Adrenal gland (tissue), 19 donors: ENCODE measurements around the gene KRTAP2-2. TPM values are rescaled to one million over a fixed set of nuclear protein-coding genes. Genes with fewer than 3 reads are reported as not detected.
"Not testable (repeated sequence)": the region's sequence is repeated elsewhere in the genome, so short reads cannot be mapped to it uniquely, and the experiment has no call there.

Source experiments
- DNase-seq, 7 donors: peaks; one replicate each; pipeline ENCODE4 v3.0.0-alpha.2; 2019 to 2020
- H3K27ac ChIP-seq, 5 donors: fragments of 200-600 bp; sonication (generic) in 4 of 5; 1 replicate in 3 of 5; 2 replicates in 2 of 5; pipeline versions ENCODE4 v1.5.1 to v1.8.0; 2016 to 2020; ENCODE audit warnings: mild to moderate bottlenecking in 1 of 5
- H3K27me3 ChIP-seq: fragments of 200-600 bp; 2 replicates; pipeline ENCODE4 v1.8.0; 2021
- H3K36me3 ChIP-seq, 2 donors: fragments of 200-600 bp; replicated peaks in 1 of 2; 1 replicate in 1 of 2; 2 replicates in 1 of 2; pipeline versions ENCODE4 v1.5.1 to v1.8.0; 2018 to 2022
- H3K4me1 ChIP-seq, 2 donors: fragments of 200-600 bp; replicated peaks in 1 of 2; 1 replicate in 1 of 2; 2 replicates in 1 of 2; pipeline versions ENCODE4 v1.5.1 to v1.8.0; 2018 to 2021
- H3K4me3 ChIP-seq, 4 donors: fragments of 200-600 bp; sonication (generic) in 3 of 4; one replicate each; pipeline ENCODE4 v1.5.1; 2016 to 2018
- H3K9me3 ChIP-seq, 3 donors: fragments of 200-600 bp; sonication (generic) in 1 of 3; replicated peaks in 1 of 3; 1 replicate in 2 of 3; 2 replicates in 1 of 3; pipeline versions ENCODE4 v1.5.1 to v1.8.0; 2016 to 2021
- POLR2A ChIP-seq, 2 donors: fragments of 450-650 bp; IDR thresholded peaks; one replicate each; pipeline ENCODE4 v1.6.1; 2017; ENCODE audit warnings: antibody characterized with exemption in 2 of 2, mild to moderate bottlenecking in 2 of 2, moderate library complexity in 1 of 2
- WGBS, 4 donors: extraction: QIAGEN DNeasy Blood & Tissue Kit in 2 of 4; methylation state at CpG; one replicate each; pipeline versions ENCODE4 v1.1.5 to v1.1.7; 2013 to 2017; 5-methylcytosine and 5-hydroxymethylcytosine counted together
- intact Hi-C, 2 donors: fragments of 100-400 bp; cut with DNase I; formaldehyde crosslinking; loops; one replicate each; pipeline versions ENCODE4 v1.14.1 to v1.15.0; 2022 to 2023
- long read RNA-seq, 10 donors: library from polyadenylated mRNA in 3 of 10; unstranded in 2 of 10; stranded (forward) in 1 of 10; transcript quantifications; one replicate each; pipeline ENCODE4 v2.0.0 and lab custom pipeline, GENCODE V29; 2021 to 2026
- polyA plus RNA-seq, 3 donors: library from polyadenylated mRNA; stranded (reverse); fragments of 200-250 nt in 2 of 3; fragments of 350-450 nt in 1 of 3; fragmentation: Illumina TruSeq in 1 of 3; extraction: RNeasy Lipid Tissue Mini Kit (QIAGEN cat#74804) in 1 of 3; gene quantifications; one replicate each; pipeline ENCODE4 v1.2.3, GENCODE V29; 2013 to 2014
- total RNA-seq, 9 donors: library from RNA; depleted of rRNA in 4 of 9; stranded (reverse); fragments of >200 nt in 4 of 9; fragments of 120-200 nt in 1 of 9; fragmentation: NEBNext Ultra II Directional in 1 of 9; extraction: Animal tissue kit (Norgen Biotek cat#: 25700) in 1 of 9; gene quantifications; one replicate each; pipeline versions ENCODE4 v1.1.0 to v1.2.4, GENCODE V29; 2013 to 2023
- TF ChIP-seq, protein P1 (sequence below), 6 experiments: fragments of 450-650 bp in 4 of 6; fragments of 200-600 bp in 2 of 6; sonication (generic) in 1 of 6; IDR thresholded peaks; 1 replicate in 5 of 6; 2 replicates in 1 of 6; pipeline versions ENCODE4 v1.5.1 to v1.8.0; 2016 to 2021; ENCODE audit warnings: antibody characterized with exemption in 6 of 6, mild to moderate bottlenecking in 2 of 6, moderate library complexity in 1 of 6
- donor health status: healthy with polysubstance abuse.
- donor health status: Bipolar disorder and iron deficiency.
- donor health status: DM: yes; HTN: yes; CAD: no.
- donor health status: DM: no; HTN: no; CAD: no.
- donor health status: DM: no; HTN: no; CAD: no.
- donor health status: DM: yes; HTN: yes; CAD: no.

KRTAP2-2 gene, protein sequence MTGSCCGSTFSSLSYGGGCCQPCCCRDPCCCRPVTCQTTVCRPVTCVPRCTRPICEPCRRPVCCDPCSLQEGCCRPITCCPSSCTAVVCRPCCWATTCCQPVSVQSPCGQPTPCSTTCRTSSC
- total RNA-seq (not detected), polyA plus RNA-seq (not detected)
- long read RNA-seq, donor 1: 0 reads
- long read RNA-seq, donor 2: 0 reads
- long read RNA-seq, donor 3: 0 reads
- long read RNA-seq, donor 4: 0 reads
- long read RNA-seq, donor 5: 0 reads
- long read RNA-seq, donor 6: 0 reads
- long read RNA-seq, donor 7: 0 reads
- long read RNA-seq, donor 8: 0 reads
- long read RNA-seq, donor 9: 0 reads
- long read RNA-seq, donor 10: 0 reads

DNA sequence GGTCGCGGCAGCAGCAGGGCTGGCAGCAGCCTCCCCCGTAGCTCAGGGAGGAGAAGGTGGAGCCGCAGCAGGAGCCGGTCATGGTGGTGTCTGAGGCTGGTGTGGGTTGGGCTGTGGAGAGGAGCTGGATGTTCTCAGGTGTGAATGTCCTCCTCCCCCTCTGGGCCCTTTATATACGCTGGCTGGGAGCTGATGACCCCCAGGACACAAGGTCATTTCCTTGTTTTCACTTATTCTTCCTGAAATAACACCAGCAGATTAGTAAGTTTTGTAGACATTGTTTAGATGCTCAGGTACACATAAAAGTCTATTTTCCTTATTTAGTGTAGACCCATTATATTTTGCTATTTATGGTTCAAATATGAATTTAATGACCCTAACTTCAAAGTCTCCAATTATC, at the start of gene KRTAP2-2:
TSS of gene KRTAP2-2 (minus strand) at position 101 of the 400 bp plus-strand sequence. CDS start at position 82, 19 bp downstream.
- 33 to 58% (median 54%) methylated on average over 1 of the region's 6 CpGs for WGBS, 4 donors
- H3K4me1 ChIP-seq, H3K27ac ChIP-seq, H3K36me3 ChIP-seq, H3K9me3 ChIP-seq, intact Hi-C loops, DNase-seq, H3K4me3 ChIP-seq, H3K27me3 ChIP-seq: not testable (repeated sequence)

DNA sequence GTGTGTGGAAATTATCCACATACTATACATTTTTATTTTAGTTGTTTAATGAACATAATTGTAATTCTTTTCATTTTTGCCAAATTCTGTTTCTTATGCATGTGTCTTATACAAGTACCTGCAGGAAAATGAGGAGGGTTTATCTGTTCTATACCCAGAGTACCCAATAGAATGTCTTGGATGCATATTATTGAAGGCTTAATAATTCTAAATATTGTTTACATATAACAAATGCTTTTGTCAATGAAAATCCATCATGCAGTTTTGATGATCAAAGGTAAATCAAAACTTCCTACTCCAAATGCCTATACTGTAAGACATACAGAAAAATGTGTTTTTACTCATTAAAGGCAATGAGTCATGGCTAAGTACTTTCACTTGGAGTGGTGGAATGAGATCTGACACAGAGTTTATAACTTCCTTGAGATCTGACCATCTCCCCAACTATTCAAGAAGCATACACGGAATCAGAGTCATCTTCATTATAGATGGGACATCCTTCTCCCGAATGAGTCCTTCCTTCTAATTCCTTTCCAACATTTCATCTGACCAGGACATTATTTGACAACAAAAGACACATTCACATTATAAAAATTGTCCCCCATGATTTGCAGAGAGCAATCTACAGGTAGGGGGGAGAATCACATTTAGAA, 49.5 kb upstream of the KRTAP2-2 start:
- H3K4me1 ChIP-seq, H3K9me3 ChIP-seq, H3K27me3 ChIP-seq, H3K36me3 ChIP-seq, H3K4me3 ChIP-seq, DNase-seq, intact Hi-C loops, H3K27ac ChIP-seq: not testable (repeated sequence)
- WGBS, 4 donors: 63 to 71% (median 69%) methylated on average over 2 of the region's 2 CpGs

DNA sequence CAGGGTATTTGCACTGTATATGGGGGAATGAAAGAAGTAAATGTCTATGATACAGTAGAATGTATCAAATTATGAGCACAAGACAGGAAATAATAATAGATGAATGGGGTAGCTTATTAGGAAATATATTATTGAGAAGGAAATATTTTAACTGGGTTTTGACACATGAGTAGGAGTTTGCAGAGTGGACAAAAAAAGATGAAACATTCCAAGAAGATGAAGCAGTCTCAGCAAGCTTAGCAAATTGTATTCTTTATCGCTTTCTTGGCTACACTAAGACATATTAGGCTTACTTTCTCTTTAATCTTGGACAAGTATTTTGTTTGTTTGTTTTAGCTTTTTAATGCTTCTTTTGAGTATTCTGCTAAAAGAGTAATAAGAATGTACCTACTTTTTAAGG, 48.9 kb upstream of the KRTAP2-2 start:
- TF ChIP-seq, protein P1, sequence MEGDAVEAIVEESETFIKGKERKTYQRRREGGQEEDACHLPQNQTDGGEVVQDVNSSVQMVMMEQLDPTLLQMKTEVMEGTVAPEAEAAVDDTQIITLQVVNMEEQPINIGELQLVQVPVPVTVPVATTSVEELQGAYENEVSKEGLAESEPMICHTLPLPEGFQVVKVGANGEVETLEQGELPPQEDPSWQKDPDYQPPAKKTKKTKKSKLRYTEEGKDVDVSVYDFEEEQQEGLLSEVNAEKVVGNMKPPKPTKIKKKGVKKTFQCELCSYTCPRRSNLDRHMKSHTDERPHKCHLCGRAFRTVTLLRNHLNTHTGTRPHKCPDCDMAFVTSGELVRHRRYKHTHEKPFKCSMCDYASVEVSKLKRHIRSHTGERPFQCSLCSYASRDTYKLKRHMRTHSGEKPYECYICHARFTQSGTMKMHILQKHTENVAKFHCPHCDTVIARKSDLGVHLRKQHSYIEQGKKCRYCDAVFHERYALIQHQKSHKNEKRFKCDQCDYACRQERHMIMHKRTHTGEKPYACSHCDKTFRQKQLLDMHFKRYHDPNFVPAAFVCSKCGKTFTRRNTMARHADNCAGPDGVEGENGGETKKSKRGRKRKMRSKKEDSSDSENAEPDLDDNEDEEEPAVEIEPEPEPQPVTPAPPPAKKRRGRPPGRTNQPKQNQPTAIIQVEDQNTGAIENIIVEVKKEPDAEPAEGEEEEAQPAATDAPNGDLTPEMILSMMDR (IDR thresholded peaks at IDR 0.05): no peak
- no peak for TF ChIP-seq POLR2A (IDR thresholded peaks at IDR 0.05)
- no peak for DNase-seq
- no peaks in the 10 kb centered on the region for H3K4me1 ChIP-seq
- H3K36me3 ChIP-seq: no peaks in the 10 kb centered on the region
- no peaks in the 10 kb centered on the region for H3K9me3 ChIP-seq
- no peak overlapping the region for H3K27ac ChIP-seq
- H3K4me3 ChIP-seq: no peak overlapping the region
- WGBS, 4 donors: 82 to 94% (median 85%) methylated on average over 1 of the region's 1 CpG
- H3K27me3 ChIP-seq: no peaks in the 10 kb centered on the region
- intact Hi-C loops: no loop called here

DNA sequence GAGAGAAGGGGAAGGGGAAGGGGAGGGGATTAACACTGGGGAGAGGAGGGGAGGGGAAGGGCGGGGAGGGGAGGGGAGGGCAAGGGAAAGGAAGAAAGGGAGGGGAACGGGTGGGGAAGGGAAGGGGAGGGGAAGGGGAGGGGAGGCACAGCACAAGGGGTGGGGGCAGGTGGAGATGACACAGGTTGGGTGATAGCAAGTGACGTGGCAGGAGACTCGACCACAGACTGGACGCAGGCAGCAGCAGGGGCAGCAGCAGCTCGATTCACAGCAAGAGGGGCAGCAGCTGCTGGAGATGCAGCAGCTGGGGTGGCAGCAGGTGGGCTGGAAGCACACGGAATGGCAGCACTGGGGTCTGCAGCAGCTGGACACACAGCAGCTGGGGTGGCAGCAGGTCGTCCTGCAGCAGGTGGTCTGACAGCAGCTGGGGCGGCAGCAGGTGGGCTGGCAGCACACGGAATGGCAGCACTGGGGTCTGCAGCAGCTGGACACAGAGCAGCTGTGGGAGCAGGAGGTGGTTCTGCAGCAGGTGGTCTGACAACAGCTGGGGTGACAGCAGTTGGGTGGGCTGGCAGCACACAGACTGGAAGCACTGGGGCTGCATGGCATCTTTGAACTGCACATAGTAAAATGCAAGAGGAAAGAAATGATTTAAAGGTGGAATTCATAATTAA, 46.7 kb upstream of the KRTAP2-2 start, which contains the start of gene KRTAP4-16:
TSS of gene KRTAP4-16 (minus strand) at position 624 of the 674 bp plus-strand sequence. CDS start at position 624, 0 bp downstream.
- H3K36me3 ChIP-seq: no peaks in the 10 kb centered on the region
- H3K4me1 ChIP-seq: no peaks in the 10 kb centered on the region
- intact Hi-C loops: no loop called here
- no peak within 1 kb of the TSS for H3K4me3 ChIP-seq
- DNase-seq: no peak
- H3K27me3 ChIP-seq: no peaks in the 10 kb centered on the region
- no peaks in the 10 kb centered on the region for H3K9me3 ChIP-seq
- H3K27ac ChIP-seq: no peak within 1 kb of the TSS
- TF ChIP-seq POLR2A (IDR thresholded peaks at IDR 0.05): no peak
- TF ChIP-seq, protein P1 (IDR thresholded peaks at IDR 0.05): no peak
- WGBS, 4 donors: 44 to 68% (median 62%) methylated on average over 8 to 10 of the region's 10 CpGs

DNA sequence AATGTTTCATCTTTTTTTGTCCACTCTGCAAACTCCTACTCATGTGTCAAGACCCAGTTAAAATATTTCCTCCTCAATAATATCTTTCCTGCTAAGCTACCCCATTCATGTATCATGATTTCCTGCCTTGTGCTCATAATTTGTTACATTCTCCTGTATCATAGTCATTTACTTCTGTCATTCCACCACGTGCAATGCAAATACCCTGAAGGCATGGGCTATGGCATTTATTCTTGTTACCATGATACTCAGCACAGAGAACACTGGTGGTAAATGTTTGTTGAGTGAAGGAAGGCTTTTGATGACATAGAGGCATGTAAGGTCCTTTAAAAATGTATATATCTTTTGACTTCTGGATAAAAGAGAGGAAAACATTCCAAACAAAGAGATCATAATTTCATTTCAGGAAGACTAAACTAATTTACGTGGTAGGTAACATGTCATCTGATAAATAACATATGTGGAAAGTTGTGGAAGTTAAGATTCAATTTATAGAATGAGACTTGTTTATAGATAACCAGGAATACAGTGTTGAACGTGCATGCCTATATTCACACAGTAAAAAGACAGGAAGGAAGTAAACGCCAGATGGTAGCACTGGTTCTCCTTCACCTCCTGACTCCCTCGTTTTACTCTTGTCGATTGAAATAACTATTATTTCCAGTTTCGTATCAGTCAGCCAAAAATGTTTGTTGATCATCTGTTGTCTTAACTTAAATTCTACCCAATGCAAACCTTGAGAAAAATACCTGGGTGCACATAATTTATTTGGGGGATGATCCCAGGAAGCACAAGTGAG, 44.9 kb upstream of the KRTAP2-2 start:
- H3K4me3 ChIP-seq, H3K27ac ChIP-seq, H3K9me3 ChIP-seq, H3K36me3 ChIP-seq, H3K4me1 ChIP-seq, H3K27me3 ChIP-seq, intact Hi-C loops, DNase-seq: not testable (repeated sequence)
- WGBS, 4 donors: 46 to 54% (median 49%) methylated on average over 7 of the region's 7 CpGs
